ENCODE measurements around the gene YARS1. TPM values are rescaled to one million over a fixed set of nuclear protein-coding genes. Genes with fewer than 3 reads are reported as not detected.

YARS1 gene
- total RNA-seq, 1 experiment from 2014 or later: 194 TPM

GRCh38 chr1:32767156-32767555 is 50.0 kb downstream of the YARS1 start:
- H2BK12ac ChIP-seq (ENCODE audit: insufficient read length, low read depth, low read length): no peak overlapping the region
- no peak overlapping the region for H2AK5ac ChIP-seq (ENCODE audit: insufficient read length, low read length)
- TF ChIP-seq, protein P1, sequence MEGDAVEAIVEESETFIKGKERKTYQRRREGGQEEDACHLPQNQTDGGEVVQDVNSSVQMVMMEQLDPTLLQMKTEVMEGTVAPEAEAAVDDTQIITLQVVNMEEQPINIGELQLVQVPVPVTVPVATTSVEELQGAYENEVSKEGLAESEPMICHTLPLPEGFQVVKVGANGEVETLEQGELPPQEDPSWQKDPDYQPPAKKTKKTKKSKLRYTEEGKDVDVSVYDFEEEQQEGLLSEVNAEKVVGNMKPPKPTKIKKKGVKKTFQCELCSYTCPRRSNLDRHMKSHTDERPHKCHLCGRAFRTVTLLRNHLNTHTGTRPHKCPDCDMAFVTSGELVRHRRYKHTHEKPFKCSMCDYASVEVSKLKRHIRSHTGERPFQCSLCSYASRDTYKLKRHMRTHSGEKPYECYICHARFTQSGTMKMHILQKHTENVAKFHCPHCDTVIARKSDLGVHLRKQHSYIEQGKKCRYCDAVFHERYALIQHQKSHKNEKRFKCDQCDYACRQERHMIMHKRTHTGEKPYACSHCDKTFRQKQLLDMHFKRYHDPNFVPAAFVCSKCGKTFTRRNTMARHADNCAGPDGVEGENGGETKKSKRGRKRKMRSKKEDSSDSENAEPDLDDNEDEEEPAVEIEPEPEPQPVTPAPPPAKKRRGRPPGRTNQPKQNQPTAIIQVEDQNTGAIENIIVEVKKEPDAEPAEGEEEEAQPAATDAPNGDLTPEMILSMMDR (conservative IDR thresholded peaks at IDR 0.05): no peak
- no peak overlapping the region for H3K23ac ChIP-seq (ENCODE audit: insufficient read length, low read depth, low read length)
- no peaks in the 10 kb centered on the region for H3K4me1 ChIP-seq (ENCODE audit: insufficient read depth, low read length)
- Mint-ChIP-seq H3K27me3 (ENCODE audit: low read depth) (no peaks in the 10 kb centered on the region), H3K36me3 (ENCODE audit: insufficient read depth in 1 of 3, low read depth in 3 of 3) (peaks cover 11 to 46% (median 39%) of the 10 kb centered on the region in 3 experiments), H3K9me3 (no peaks in the 10 kb centered on the region), H3K4me1 (peaks cover 39 to 58% of the 10 kb centered on the region in 2 experiments), H3K4me3 (peak overlapping the region; percentile 74 to 90), H3K27ac (peak overlapping the region; percentile 9 to 71 (median 20); a peak in 6 of 7 replicates)
- H4K91ac ChIP-seq (ENCODE audit: insufficient read length, low read depth, low read length): no peak overlapping the region
- no peak overlapping the region for H3K56ac ChIP-seq (ENCODE audit: insufficient read length, low read depth, low read length)
- no peaks in the 10 kb centered on the region for H3K79me1 ChIP-seq (ENCODE audit: insufficient read depth, low read depth, low read length, poor library complexity, severe bottlenecking)
- no peak overlapping the region for H3K4ac ChIP-seq (ENCODE audit: low read depth, low read length)
- H2BK5ac ChIP-seq (ENCODE audit: insufficient read length, low read length): no peak overlapping the region
- DNase-seq: no peak
- no peaks in the 10 kb centered on the region for H3K9me3 ChIP-seq (ENCODE audit: control insufficient read depth, low read depth, low read length)
- no peak overlapping the region for H3K14ac ChIP-seq (ENCODE audit: insufficient read depth, low read length)
- no peaks in the 10 kb centered on the region for H4K20me1 ChIP-seq (ENCODE audit: control insufficient read depth, insufficient read depth, insufficient read length)
- H3K27ac ChIP-seq (ENCODE audit: insufficient read length, low read depth, low read length): no peak overlapping the region
- H2BK20ac ChIP-seq (ENCODE audit: low read depth, low read length, poor library complexity, severe bottlenecking): no peak overlapping the region
- no peak overlapping the region for H3T11ph ChIP-seq (ENCODE audit: low read length)
- no peaks in the 10 kb centered on the region for H3K27me3 ChIP-seq (ENCODE audit: insufficient read depth, low read length)
- H4K8ac ChIP-seq (replicated peaks; ENCODE audit: insufficient read length, low read depth, low read length): no peak overlapping the region
- peaks cover 10% of the 10 kb centered on the region for H3K23me2 ChIP-seq (ENCODE audit: insufficient read length, low read depth, low read length, poor library complexity, severe bottlenecking)
- H3K18ac ChIP-seq (ENCODE audit: insufficient read length, low read depth, low read length): no peak overlapping the region
- H2AFZ ChIP-seq (ENCODE audit: low read length): no peak overlapping the region
- H2BK15ac ChIP-seq (ENCODE audit: low read depth, low read length): no peak overlapping the region
- H3K9ac ChIP-seq (ENCODE audit: extremely low read depth, insufficient read length, low read length): no peak overlapping the region
- H3K4me2 ChIP-seq (ENCODE audit: insufficient read depth, insufficient read length, low read length): no peak overlapping the region
- no peak overlapping the region for H2BK120ac ChIP-seq (ENCODE audit: low read depth, low read length, poor library complexity, severe bottlenecking)
- whole genome bisulfite sequencing (ENCODE audit: extremely low coverage, insufficient read length, low lambda C conversion rate): 100% methylated on average over 1 of the region's 8 CpGs
- H4K5ac ChIP-seq (ENCODE audit: insufficient read length, low read depth, low read length): no peak overlapping the region
- H3K79me2 ChIP-seq (ENCODE audit: insufficient read depth, low read length): peaks cover 8% of the 10 kb centered on the region; the same call in 1 of the 2 replicates
